Left ventricle myocardium inferior (tissue), 1 donor: ENCODE results near the gene FAM240B. TPM values are rescaled to one million over a fixed set of nuclear protein-coding genes. Genes with fewer than 3 reads are reported as not detected.
A peak's percentile ranks its signal among the peaks of the same experiment; 100 is the strongest.

Source experiments
- DNase-seq: peaks from one replicate; pipeline ENCODE4 v3.0.0-alpha.2; 2020
- H3K27ac ChIP-seq: fragments of 200-600 bp; replicated peaks from 2 replicates; pipeline ENCODE4 v1.8.0; 2021
- H3K27me3 ChIP-seq: fragments of 200-600 bp; 2 replicates; pipeline ENCODE4 v1.8.0; 2021; ENCODE audit warnings: low read depth
- H3K36me3 ChIP-seq: fragments of 200-600 bp; 2 replicates; pipeline ENCODE4 v1.8.0; 2021
- H3K4me1 ChIP-seq: fragments of 200-600 bp; 2 replicates; pipeline ENCODE4 v1.8.0; 2021
- H3K4me3 ChIP-seq: fragments of 200-600 bp; 2 replicates; pipeline ENCODE4 v1.8.0; 2021; ENCODE audit warnings: mild to moderate bottlenecking, moderate library complexity
- H3K9me3 ChIP-seq: fragments of 200-600 bp; replicated peaks from 2 replicates; pipeline ENCODE4 v1.8.0; 2021
- intact Hi-C: fragments of 100-400 bp; cut with micrococcal nuclease; formaldehyde crosslinking; loops from one replicate; pipeline ENCODE4 v1.11.0; 2022
- total RNA-seq: library from RNA; stranded (reverse); fragmentation: NEBNext Ultra II Directional; extraction: Animal tissue kit (Norgen Biotek cat#: 25700); gene quantifications from one replicate; pipeline ENCODE4 v1.2.1, GENCODE V29; 2021
- TF ChIP-seq, protein P1 (sequence below): fragments of 200-600 bp; IDR thresholded peaks from 2 replicates; pipeline ENCODE4 v1.8.0; 2021; ENCODE audit warnings: antibody characterized with exemption, mild to moderate bottlenecking, borderline replicate concordance
- donor health status: DM: no; HTN: yes; CAD: no; lungs with severe emphysema.

Gene FAM240B
- total RNA-seq, 1 donor from 2014 or later: not detected

DNA sequence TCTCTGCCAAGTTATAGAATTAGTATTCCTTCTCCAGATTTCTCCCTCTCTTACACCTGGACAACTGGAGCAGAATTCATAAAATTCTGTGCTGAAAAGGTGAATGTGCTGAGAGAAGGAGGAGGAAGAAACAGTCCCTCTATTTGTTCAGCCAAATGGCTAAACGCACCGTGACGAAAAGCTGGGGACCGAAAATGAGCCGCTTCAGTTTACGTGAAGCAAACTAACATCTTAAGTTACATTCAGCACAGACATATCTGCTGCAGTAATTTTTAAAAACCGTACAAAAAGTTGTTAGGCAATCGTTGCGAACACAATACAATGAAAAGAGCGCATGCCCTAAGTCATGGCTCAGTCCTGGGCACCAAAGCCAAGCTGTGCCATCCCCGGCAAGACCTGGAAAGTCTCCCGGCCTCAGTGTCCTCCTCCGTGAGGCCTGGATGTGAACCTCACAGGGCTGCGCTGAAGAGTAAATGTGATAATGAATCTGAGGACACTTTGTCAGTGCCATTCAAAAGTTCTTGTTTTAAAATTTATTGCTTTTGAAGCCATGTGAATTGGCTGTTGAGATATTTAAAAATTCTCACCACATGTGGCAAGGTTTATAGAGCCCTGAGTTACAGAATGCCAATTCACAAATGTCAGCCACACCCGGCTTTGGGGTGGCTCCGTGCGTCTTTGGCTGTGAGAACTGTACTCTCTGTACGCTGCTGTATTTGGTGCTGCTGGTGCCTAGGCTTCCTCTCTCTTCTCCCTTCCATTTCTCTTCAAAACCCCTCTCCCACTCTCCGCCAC, 46.3 kb downstream of the FAM240B start:
- TF ChIP-seq, protein P1, sequence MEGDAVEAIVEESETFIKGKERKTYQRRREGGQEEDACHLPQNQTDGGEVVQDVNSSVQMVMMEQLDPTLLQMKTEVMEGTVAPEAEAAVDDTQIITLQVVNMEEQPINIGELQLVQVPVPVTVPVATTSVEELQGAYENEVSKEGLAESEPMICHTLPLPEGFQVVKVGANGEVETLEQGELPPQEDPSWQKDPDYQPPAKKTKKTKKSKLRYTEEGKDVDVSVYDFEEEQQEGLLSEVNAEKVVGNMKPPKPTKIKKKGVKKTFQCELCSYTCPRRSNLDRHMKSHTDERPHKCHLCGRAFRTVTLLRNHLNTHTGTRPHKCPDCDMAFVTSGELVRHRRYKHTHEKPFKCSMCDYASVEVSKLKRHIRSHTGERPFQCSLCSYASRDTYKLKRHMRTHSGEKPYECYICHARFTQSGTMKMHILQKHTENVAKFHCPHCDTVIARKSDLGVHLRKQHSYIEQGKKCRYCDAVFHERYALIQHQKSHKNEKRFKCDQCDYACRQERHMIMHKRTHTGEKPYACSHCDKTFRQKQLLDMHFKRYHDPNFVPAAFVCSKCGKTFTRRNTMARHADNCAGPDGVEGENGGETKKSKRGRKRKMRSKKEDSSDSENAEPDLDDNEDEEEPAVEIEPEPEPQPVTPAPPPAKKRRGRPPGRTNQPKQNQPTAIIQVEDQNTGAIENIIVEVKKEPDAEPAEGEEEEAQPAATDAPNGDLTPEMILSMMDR: no peak
- Histone ChIP-seq H3K4me3 (no peak overlapping the region), H3K27ac (no peak overlapping the region), H3K9me3 (no peaks in the 10 kb centered on the region), H3K27me3 (no peaks in the 10 kb centered on the region), H3K36me3 (no peaks in the 10 kb centered on the region), H3K4me1 (peaks cover 35% of the 10 kb centered on the region)
- no peak for DNase-seq
- intact Hi-C loops: no loop called here

DNA sequence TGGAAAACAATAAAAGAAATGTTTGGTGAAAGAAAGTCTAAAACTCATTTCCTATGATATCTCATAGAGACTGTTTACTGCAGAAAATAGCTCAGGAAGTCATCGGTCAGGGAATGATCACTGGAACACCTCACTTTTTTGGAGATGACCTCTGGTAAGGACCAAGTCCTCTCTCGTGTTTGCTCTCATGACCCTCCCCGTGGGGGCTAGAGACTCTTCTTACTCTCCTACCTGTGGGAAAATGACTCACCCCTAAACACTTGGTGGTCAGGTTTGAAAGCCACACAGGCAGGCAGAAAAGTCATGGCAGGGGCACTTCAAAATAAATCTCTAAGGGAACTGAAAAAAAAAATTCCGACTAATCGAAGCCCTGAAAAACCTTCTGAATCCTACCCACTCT, 48.2 kb downstream of the FAM240B start:
- Histone ChIP-seq H3K27me3 (no peaks in the 10 kb centered on the region), H3K4me1 (peaks cover 26% of the 10 kb centered on the region), H3K9me3 (no peaks in the 10 kb centered on the region), H3K27ac (peak overlapping the region; percentile 56), H3K4me3 (no peak overlapping the region), H3K36me3 (no peaks in the 10 kb centered on the region)
- intact Hi-C loops: no loop called here
- DNase-seq: no peak
- TF ChIP-seq, protein P1: no peak

DNA sequence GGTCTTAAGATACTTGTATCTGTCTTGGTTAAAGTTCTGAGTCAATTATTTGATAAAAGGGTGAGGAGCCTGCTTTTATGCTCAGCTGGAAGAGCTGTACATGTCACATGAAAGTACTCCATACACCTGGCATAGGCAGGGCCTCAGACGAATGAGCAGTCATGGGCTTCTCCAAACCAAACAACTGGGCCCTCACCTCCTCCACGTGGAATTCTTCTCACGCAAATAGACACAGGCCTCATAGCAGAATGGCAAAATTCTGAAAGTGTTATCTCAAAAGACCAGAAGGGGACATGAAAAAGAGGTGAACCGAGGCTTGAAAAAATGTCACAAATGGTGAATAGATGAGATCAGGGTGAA, 48.6 kb downstream of the FAM240B start:
- intact Hi-C loops: no loop called here
- Histone ChIP-seq H3K27ac (peak overlapping the region; percentile 56), H3K27me3 (no peaks in the 10 kb centered on the region), H3K4me3 (no peak overlapping the region), H3K36me3 (no peaks in the 10 kb centered on the region), H3K9me3 (no peaks in the 10 kb centered on the region), H3K4me1 (peaks cover 25% of the 10 kb centered on the region)
- TF ChIP-seq, protein P1: no peak
- no peak for DNase-seq

DNA sequence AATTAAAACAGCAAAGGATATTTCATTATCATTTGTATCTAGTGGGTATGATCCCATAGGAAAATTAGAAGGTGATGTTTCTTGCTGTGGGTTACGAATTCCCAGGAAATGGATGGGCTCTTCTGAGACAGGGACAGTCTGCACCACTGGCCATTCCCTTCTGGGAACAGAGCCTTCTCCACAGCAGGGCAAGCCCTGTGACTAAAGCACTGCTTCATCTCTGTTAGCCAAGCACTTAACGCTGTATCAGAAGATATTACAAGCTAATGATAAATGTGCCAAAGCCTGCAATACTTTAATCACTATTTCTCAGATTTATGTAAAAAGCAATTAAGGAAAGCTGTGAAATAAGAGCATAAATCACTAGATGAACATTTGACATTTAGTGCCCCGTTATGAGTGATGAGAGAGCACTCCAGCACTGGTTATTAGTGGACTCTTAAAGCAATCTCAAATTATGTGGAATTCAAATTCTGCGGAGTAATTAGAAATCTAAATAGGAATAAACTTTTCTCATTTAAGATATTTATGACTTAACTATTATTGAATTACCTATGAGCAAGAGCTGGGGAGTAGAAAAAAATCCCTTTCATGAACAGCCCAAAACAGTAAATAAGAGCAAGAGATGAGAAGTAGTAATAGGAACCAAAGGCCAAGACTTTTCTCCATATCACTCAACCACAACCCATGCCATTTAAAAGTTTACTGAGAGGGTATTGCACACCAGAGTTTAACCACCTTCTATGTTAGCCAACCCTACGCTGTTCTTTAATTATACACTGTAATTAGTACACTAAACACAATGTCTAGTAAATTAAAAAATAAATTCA, 49.2 kb downstream of the FAM240B start:
- no peak overlapping the region for H3K4me3 ChIP-seq
- peak overlapping the region; percentile 56 for H3K27ac ChIP-seq
- H3K9me3 ChIP-seq: no peaks in the 10 kb centered on the region
- peaks cover 25% of the 10 kb centered on the region for H3K4me1 ChIP-seq
- H3K36me3 ChIP-seq: no peaks in the 10 kb centered on the region
- TF ChIP-seq, protein P1: no peak
- DNase-seq: no peak
- intact Hi-C loops: no loop called here
- H3K27me3 ChIP-seq: no peaks in the 10 kb centered on the region

DNA sequence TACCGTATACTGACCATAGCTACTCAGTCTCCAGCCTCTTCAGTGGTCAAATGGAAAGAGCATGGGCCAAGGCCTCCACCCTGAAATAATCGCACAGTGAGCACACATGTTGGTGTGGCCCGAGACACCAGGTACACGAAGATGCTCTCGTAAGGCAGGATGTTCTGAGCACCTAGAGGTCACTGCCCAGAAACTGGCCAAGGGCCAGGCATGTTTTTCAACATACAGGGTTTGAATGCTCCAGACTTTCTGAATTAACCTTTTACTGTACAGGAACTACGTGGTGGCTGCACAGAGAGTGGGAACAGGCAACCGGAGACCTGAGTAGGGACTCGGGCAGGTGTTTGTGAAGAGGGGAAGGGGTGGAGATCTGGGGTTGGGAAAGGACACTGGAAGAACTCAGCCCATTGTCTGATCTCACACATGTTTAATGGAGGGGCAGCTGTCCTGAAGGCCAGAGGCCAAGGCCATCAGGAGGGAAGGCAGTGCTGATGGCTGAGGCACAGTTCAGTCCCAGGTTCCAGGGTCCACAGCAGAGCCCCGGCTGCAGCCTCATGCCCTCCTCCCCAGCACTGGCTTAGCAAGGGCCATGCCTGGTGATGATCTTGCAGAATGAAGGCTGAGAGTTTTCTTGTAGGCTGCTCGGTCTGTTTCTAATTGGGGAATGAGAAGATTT, 51.0 kb downstream of the FAM240B start:
- DNase-seq: no peak
- intact Hi-C loops: no loop called here
- no peaks in the 10 kb centered on the region for H3K36me3 ChIP-seq

More for the DNA sequence above, 51.0 kb downstream of the FAM240B start:
- TF ChIP-seq, protein P1: no peak
- H3K4me1 ChIP-seq: peaks cover 25% of the 10 kb centered on the region
- no peak overlapping the region for H3K4me3 ChIP-seq
- no peaks in the 10 kb centered on the region for H3K9me3 ChIP-seq
- H3K27me3 ChIP-seq: no peaks in the 10 kb centered on the region
- H3K27ac ChIP-seq: no peak overlapping the region
